GM19240 (cell line): ENCODE results near the gene DTNBP1.

Experiments
- DNase-seq: peaks from one replicate; pipeline ENCODE4 v3.0.0; 2011; ENCODE audit warnings: low spot score; ENCODE audit not compliant: insufficient read length

DTNBP1 gene

GRCh38 chr6:15504581-15505350 is 158.1 kb downstream of the DTNBP1 start:
- no peak for DNase-seq

GRCh38 chr6:15504040-15504495 is 158.8 kb downstream of the DTNBP1 start:
- DNase-seq = no peak

- DNase-seq = no peak
Observed at GRCh38 chr6:15503346-15503680, 159.5 kb downstream of the DTNBP1 start.

- no peak for DNase-seq
Observed at GRCh38 chr6:15502446-15503345, 160.1 kb downstream of the DTNBP1 start.

GRCh38 chr6:15501826-15502445 is 160.9 kb downstream of the DTNBP1 start:
- DNase-seq = no peak

- no peak for DNase-seq
Observed at GRCh38 chr6:15500901-15501825, 161.7 kb downstream of the DTNBP1 start.

- no peak for DNase-seq
Observed at GRCh38 chr6:15500078-15500740, 162.6 kb downstream of the DTNBP1 start.

- no peak for DNase-seq
Observed at GRCh38 chr6:15499591-15499990, 163.2 kb downstream of the DTNBP1 start.

- no peak for DNase-seq
Observed at GRCh38 chr6:15499125-15499524, 163.7 kb downstream of the DTNBP1 start.

- no peak for DNase-seq
Observed at GRCh38 chr6:15498640-15499039, 164.2 kb downstream of the DTNBP1 start.

GRCh38 chr6:15496345-15497131 is 166.3 kb downstream of the DTNBP1 start:
- DNase-seq = no peak

- no peak for DNase-seq
Observed at GRCh38 chr6:15495375-15495901, 167.4 kb downstream of the DTNBP1 start.

GRCh38 chr6:15493437-15494168 is 169.2 kb downstream of the DTNBP1 start:
- DNase-seq = no peak

- no peak for DNase-seq
Observed at GRCh38 chr6:15491986-15492269, 170.9 kb downstream of the DTNBP1 start.

GRCh38 chr6:15491255-15491985 is 171.4 kb downstream of the DTNBP1 start:
- DNase-seq = peak; percentile 50

GRCh38 chr6:15490242-15491100 is 172.4 kb downstream of the DTNBP1 start:
- DNase-seq = no peak

- no peak for DNase-seq
Observed at GRCh38 chr6:15489261-15489962, 173.4 kb downstream of the DTNBP1 start.
